Astrocyte of the spinal cord (primary cell): ENCODE measurements around the gene KDM4C.

Experiments used
- DNase-seq: peaks from one replicate; pipeline ENCODE4 v3.0.0; 2011; ENCODE audit warnings: low read depth, low spot score
- H3K4me3 ChIP-seq: 2 replicates; pipeline ENCODE4 v1.5.1; 2011; ENCODE audit warnings: low read depth, mild to moderate bottlenecking, low read length, moderate library complexity
- CTCF ChIP-seq: IDR thresholded peaks from 2 replicates; pipeline ENCODE4 v1.5.1; 2012; ENCODE audit warnings: low read depth, mild to moderate bottlenecking, low read length, inconsistent platforms
- in situ Hi-C: cut with HindIII; loops from 2 replicates; pipeline ENCODE4 v1.10.0; 2017; ENCODE audit warnings: low sequenced_read_pairs

The KDM4C gene

GRCh38 chr9:6869081-6869948 is 111.5 kb downstream of the KDM4C start:
- in situ Hi-C loops = no loop called here
- DNase-seq = peak; percentile 50
- H3K4me3 ChIP-seq = no peak overlapping the region
- no peak for TF ChIP-seq CTCF

GRCh38 chr9:6870149-6870548 is 112.4 kb downstream of the KDM4C start:
- in situ Hi-C loops = no loop called here
- TF ChIP-seq CTCF = no peak
- no peak for DNase-seq
- H3K4me3 ChIP-seq = no peak overlapping the region

GRCh38 chr9:6870650-6871477 is 113.1 kb downstream of the KDM4C start:
- TF ChIP-seq CTCF = no peak
- no peak overlapping the region for H3K4me3 ChIP-seq
- in situ Hi-C loops = no loop called here
- DNase-seq = no peak

GRCh38 chr9:6873857-6874256 is 116.1 kb downstream of the KDM4C start:
- peak; percentile 57 for DNase-seq
- TF ChIP-seq CTCF = no peak
- in situ Hi-C loops = no loop called here
- no peak overlapping the region for H3K4me3 ChIP-seq

- DNase-seq = no peak
- no peak overlapping the region for H3K4me3 ChIP-seq
- in situ Hi-C loops = no loop called here
- no peak for TF ChIP-seq CTCF
Measured at GRCh38 chr9:6876195-6876894, 118.6 kb downstream of the KDM4C start.

GRCh38 chr9:6877671-6878161 is 119.9 kb downstream of the KDM4C start:
- no peak overlapping the region for H3K4me3 ChIP-seq
- DNase-seq = peak; percentile 39
- in situ Hi-C loops = no loop called here
- TF ChIP-seq CTCF = no peak
